Tibial nerve (tissue), 4 donors: ENCODE results near the gene FMN1.

Experiments used
- EP300 ChIP-seq, 2 donors: sonication (generic); formaldehyde crosslinking; IDR thresholded peaks; one replicate each; pipeline ENCODE4 v1.6.1; 2017; ENCODE audit warnings: antibody characterized with exemption in 2 of 2, mild to moderate bottlenecking in 1 of 2
- POLR2A ChIP-seq, 2 donors: fragments of 450-650 bp; IDR thresholded peaks; one replicate each; pipeline ENCODE4 v1.6.1; 2017; ENCODE audit warnings: antibody characterized with exemption in 2 of 2, mild to moderate bottlenecking in 2 of 2, moderate library complexity in 2 of 2
- TF ChIP-seq, protein P1 (sequence below), 5 experiments: fragments of 200-600 bp in 3 of 5; fragments of 450-650 bp in 2 of 5; sonication (generic) in 3 of 5; IDR thresholded peaks; one replicate each; pipeline ENCODE4 v1.5.1; 2016 to 2019; ENCODE audit warnings: antibody characterized with exemption in 5 of 5, mild to moderate bottlenecking in 3 of 5, moderate library complexity in 2 of 5

DNA sequence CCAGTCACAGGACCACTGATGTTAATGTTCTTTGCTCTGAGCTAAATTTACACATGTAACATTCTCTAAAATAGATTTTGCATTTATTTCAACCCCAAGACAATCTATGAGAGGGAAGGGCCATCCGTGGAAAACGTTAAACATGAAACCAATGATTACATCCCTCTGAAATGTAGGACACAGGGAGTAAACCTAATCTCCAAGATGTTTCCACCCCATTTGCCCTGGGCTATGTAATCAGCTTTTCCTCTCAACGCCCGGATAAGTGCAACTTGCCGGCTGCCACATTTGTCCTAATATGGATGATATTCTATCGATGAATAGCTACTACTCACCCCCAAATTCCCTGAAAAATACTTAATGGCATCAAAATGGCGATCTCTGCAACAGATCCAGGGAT is 6.4 kb upstream of the FMN1 start:
- TF ChIP-seq, protein P1, sequence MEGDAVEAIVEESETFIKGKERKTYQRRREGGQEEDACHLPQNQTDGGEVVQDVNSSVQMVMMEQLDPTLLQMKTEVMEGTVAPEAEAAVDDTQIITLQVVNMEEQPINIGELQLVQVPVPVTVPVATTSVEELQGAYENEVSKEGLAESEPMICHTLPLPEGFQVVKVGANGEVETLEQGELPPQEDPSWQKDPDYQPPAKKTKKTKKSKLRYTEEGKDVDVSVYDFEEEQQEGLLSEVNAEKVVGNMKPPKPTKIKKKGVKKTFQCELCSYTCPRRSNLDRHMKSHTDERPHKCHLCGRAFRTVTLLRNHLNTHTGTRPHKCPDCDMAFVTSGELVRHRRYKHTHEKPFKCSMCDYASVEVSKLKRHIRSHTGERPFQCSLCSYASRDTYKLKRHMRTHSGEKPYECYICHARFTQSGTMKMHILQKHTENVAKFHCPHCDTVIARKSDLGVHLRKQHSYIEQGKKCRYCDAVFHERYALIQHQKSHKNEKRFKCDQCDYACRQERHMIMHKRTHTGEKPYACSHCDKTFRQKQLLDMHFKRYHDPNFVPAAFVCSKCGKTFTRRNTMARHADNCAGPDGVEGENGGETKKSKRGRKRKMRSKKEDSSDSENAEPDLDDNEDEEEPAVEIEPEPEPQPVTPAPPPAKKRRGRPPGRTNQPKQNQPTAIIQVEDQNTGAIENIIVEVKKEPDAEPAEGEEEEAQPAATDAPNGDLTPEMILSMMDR (IDR thresholded peaks at IDR 0.05) = no peak
- no peak for TF ChIP-seq POLR2A (IDR thresholded peaks at IDR 0.05)
- no peak for TF ChIP-seq EP300 (IDR thresholded peaks at IDR 0.05)
